Stimulated activated CD8-positive, alpha-beta memory T cell treated with anti-CD3 and anti-CD28 coated beads, Interleukin-15, amount 100 ng/mL, for 48 hours (primary cell): ENCODE measurements around the gene HCN2.

ENCODE experiments used
- DNase-seq, 2 donors: peaks; one replicate each; pipeline ENCODE4 v3.0.0-alpha.2; 2020; ENCODE audit warnings: low read depth in 2 of 2

HCN2 gene

GRCh38 chr19:653425-653824 is 63.7 kb downstream of the HCN2 start:
- no peak for DNase-seq

GRCh38 chr19:655691-656090 is 66.0 kb downstream of the HCN2 start:
- no peak for DNase-seq

GRCh38 chr19:656751-657559 is 67.3 kb downstream of the HCN2 start:
- DNase-seq = no peak

GRCh38 chr19:657611-658010 is 67.9 kb downstream of the HCN2 start:
- no peak for DNase-seq

DNA sequence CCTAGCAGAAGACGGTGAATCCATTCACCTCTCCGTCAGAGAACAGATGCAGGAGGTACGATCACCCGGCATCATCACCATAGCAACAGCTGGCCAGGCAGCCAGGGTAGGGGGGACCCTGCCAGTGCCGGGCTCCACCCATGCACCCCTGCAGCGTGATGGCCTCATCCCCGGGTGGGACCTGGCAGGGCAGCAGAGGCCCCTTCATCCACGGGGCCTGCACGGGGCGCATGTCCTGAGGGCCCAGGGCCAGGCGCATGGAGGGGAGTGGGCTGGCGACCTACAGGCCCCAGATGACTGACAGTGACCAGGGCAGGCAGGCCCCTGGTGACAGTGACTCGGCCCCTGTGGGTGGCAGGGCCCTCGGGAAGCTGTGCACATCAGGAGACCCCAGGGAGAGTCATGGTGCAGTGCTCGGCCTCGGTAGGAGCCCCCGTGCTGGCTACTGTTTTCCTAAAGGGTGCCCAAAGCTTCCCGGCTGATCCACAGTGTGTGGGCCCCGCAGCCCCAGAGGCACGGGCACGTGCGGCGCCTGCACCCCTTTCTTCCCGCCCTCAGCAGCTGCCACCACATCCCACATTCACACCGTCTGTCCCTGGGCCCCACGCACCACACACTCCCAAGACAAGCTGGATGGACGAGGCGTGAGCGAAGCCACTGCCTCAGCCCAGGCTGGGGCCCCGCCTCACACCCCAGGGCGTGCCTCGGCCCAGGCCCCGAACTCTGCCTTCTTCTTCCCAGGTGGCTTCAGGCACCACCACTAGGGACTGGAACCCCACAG is 68.6 kb downstream of the HCN2 start:
- DNase-seq = no peak

DNA sequence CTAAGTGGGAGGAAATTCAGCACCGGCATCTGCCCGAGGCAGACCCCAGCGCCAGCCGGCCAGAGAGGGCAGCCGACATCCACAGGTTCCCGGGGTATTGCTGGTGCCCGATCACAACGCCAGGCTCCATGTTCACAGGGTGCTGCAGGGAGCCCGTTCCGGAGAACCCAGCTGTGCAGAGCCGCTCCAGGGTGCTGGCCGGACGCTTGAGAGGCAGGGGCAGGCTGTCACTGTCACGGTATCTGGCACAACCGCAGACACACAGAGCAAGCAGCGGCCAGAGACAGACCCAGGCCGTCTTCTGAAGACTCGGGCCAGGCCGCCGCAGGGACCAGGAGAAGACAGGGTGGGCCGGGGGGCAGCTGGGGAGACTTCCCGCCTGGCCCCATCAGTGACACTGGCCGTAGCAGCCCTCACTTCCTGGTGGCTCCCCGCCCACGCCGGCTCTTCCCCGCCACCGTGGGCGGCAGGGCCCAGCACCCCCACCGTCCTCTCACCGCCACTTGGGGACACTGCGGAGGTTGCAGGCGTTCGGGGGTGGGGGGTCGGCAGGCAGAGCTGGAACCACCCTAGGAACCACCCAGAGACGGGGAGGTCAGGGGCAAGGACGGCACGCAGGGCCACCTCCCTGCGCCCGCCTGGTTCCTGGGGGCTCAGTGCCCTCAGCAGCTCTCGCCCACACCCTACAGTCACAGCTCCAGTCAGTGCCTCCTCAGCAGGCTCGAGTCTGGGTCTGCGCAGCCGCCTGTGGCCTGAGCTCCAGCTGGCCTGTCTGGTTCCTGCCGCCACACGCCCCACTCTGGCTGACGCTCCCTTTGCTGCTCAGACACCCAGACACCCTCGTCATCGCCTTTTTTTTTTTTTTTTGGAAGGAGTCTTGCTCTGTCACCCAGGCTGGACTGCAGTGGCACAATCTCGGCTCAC is 69.5 kb downstream of the HCN2 start:
- DNase-seq = no peak

GRCh38 chr19:660793-661426 is 71.2 kb downstream of the HCN2 start:
- no peak for DNase-seq

DNA sequence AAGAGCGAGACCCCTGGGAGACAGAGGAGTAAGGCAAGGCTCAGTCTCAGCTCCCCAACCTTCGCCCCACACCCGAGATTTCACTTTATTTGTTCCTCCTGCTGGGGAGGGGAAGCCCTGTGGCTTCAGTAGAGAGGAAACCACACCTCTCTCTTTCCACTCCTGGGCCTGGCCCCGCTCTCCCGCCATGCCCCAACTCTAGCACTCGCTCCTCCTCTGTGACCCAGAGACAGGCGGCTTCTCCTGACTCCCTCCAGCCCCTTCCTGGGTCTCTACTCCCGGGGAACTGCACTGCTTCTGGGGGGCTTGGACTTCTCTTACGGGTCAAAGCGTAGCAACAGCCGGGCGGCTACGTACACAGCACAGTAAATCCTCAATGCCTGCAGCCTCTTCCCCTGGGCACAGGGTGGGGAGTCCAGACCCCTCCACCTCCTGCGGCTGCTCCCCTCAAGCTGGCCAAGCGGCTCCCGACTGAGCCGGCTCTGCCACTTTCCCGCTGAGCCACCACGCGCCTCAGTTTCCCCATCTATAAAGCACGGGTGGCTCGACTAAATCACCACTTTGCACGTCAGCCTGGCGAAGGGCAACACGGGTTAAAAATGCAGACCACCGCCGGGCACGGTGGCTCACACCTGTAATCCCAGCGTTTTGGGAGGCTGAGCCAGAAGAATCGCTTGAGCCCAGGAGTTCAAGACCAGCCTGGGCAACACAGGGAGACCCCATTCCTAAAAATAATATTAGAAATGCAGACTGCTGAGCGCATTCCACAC is 71.9 kb downstream of the HCN2 start:
- peak; percentile 47 to 65 for DNase-seq

- peak; percentile 55 to 61 for DNase-seq
Measured at GRCh38 chr19:662207-662961, 72.7 kb downstream of the HCN2 start.

DNA sequence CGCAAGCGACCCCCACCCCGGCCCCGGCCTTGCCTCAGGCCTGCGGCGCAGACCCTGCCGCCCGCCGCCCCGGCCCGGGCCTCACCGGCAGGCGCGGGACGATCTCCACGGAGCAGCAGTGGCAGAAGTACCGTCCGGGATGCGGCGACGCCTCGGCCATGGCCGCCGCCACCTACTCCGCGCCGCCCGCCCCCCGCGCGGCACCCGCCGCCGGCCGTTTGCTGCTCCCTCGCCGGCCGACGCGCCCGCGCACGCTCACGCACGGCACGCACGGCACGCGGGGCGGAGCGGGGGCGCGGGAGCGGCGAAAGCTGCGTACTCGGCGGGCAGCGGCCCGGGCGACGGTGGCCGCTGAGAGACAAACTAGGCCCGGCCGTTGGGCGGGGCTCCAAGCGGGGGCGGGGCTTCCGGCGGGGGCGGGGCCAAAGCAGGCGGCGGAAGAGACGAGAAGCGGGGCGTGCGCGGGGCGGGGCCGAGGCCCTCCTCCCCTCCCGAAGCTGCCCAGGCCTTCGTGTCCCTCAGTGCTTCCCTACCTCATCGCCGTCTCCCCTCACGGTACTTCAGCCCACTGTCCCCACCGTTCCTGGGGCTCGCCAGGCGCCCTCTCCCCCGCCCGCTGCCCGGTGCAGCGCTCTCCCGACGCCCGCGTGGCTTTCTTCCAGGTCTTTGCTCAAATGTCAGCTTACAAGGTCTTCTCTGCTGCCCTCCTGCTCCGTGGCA is 73.4 kb downstream of the HCN2 start, which contains the start of gene RNF126:
RNF126 (minus strand) TSS at position 253 of the 720 bp plus-strand sequence; CDS start at position 160, 93 bp downstream.
- peak; percentile 91 to 94 for DNase-seq

- DNase-seq = no peak
Measured at GRCh38 chr19:663682-664117, 74.0 kb downstream of the HCN2 start.

- DNase-seq = peak in 1 of 2 donors; percentile 65
Measured at GRCh38 chr19:664913-665443, 75.3 kb downstream of the HCN2 start.
